ENCODE measurements around the gene AHCYL2. TPM values are rescaled to one million over a fixed set of nuclear protein-coding genes. Genes with fewer than 3 reads are reported as not detected.
A peak's percentile ranks its signal among the peaks of the same experiment; 100 is the strongest.
"Not testable (repeated sequence)": the region's sequence is repeated elsewhere in the genome, so short reads cannot be mapped to it uniquely, and the experiment has no call there.

The AHCYL2 gene
- total and polyA plus RNA-seq, 4 donors: 44.6 to 138 (median 69.0) TPM

GRCh38 chr7:129356176-129356575, 131.3 kb downstream of the AHCYL2 start:
- no peak for DNase-seq (ENCODE audit: low read depth in 4 of 6, low spot score in 6 of 6)
- Histone ChIP-seq H3K27me3 (ENCODE audit: control insufficient read depth, insufficient read depth, low read length) (no peaks in the 10 kb centered on the region), H3K27ac (ENCODE audit: low read depth, low read length) (no peak overlapping the region), H3K4me1 (ENCODE audit: control insufficient read depth, insufficient read depth, low read length) (no peaks in the 10 kb centered on the region), H3K36me3 (ENCODE audit: control insufficient read depth, insufficient read depth, low read length) (peaks cover 3% of the 10 kb centered on the region), H3K4me3 (ENCODE audit: low read depth, low read length) (no peak overlapping the region), H3K9me3 (ENCODE audit: control insufficient read depth, insufficient read depth, low read length) (no peaks in the 10 kb centered on the region)

- no peak overlapping the region for H3K27ac ChIP-seq (ENCODE audit: low read depth, low read length)
- no peaks in the 10 kb centered on the region for H3K9me3 ChIP-seq (ENCODE audit: control insufficient read depth, insufficient read depth, low read length)
- 100% methylated on average over 1 of the region's 2 CpGs for WGBS (ENCODE audit: insufficient coverage)
- H3K27me3 ChIP-seq (ENCODE audit: control insufficient read depth, insufficient read depth, low read length): no peaks in the 10 kb centered on the region
- H3K4me1 ChIP-seq (ENCODE audit: control insufficient read depth, insufficient read depth, low read length): no peaks in the 10 kb centered on the region
- H3K36me3 ChIP-seq (ENCODE audit: control insufficient read depth, insufficient read depth, low read length): no peaks in the 10 kb centered on the region
- H3K4me3 ChIP-seq (ENCODE audit: low read depth, low read length): no peak overlapping the region
- DNase-seq (ENCODE audit: low read depth in 4 of 6, low spot score in 6 of 6): no peak
Observed at GRCh38 chr7:129359176-129359575, 134.3 kb downstream of the AHCYL2 start.

GRCh38 chr7:129359638-129360037, 134.8 kb downstream of the AHCYL2 start:
- Histone ChIP-seq H3K4me1 (ENCODE audit: control insufficient read depth, insufficient read depth, low read length) (no peaks in the 10 kb centered on the region), H3K27ac (ENCODE audit: low read depth, low read length) (no peak overlapping the region)

DNA sequence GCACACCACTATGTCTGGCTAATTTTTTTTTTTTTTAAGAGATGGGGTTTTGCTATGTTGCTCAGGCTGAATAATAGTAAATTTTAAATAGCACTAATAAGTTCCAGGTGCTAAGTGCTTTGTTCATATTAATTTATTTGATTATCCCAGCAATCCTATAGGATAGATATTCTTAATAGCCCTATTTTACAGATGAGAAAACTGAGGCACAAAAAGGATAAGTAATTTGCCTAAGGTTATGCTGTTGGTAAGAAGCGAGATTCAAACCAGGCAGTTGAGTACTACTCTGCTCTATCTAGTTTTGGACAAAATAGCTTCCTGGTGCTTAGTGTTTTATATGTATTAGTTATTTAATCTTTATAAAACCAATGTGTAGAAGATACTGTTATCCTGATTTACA, 136.9 kb downstream of the AHCYL2 start:
- no peaks in the 10 kb centered on the region for H3K4me1 ChIP-seq (ENCODE audit: control insufficient read depth, insufficient read depth, low read length)
- WGBS (ENCODE audit: insufficient coverage): no CpG with 5 or more reads among the region's 1 CpG
- H3K4me3 ChIP-seq (ENCODE audit: low read depth, low read length): no peak overlapping the region
- no peak overlapping the region for H3K27ac ChIP-seq (ENCODE audit: low read depth, low read length)
- DNase-seq (ENCODE audit: low read depth in 4 of 6, low spot score in 6 of 6): no peak
- no peaks in the 10 kb centered on the region for H3K9me3 ChIP-seq (ENCODE audit: control insufficient read depth, insufficient read depth, low read length)
- H3K36me3 ChIP-seq (ENCODE audit: control insufficient read depth, insufficient read depth, low read length): no peaks in the 10 kb centered on the region
- H3K27me3 ChIP-seq (ENCODE audit: control insufficient read depth, insufficient read depth, low read length): no peaks in the 10 kb centered on the region

More at GRCh38 chr7:129359638-129360037, 134.8 kb downstream of the AHCYL2 start:
- Histone ChIP-seq H3K4me3 (ENCODE audit: low read depth, low read length) (no peak overlapping the region), H3K36me3 (ENCODE audit: control insufficient read depth, insufficient read depth, low read length) (no peaks in the 10 kb centered on the region), H3K9me3 (ENCODE audit: control insufficient read depth, insufficient read depth, low read length) (no peaks in the 10 kb centered on the region), H3K27me3 (ENCODE audit: control insufficient read depth, insufficient read depth, low read length) (no peaks in the 10 kb centered on the region)
- WGBS (ENCODE audit: insufficient coverage): no CpG with 5 or more reads among the region's 1 CpG
- no peak for DNase-seq (ENCODE audit: low read depth in 4 of 6, low spot score in 6 of 6)

DNA sequence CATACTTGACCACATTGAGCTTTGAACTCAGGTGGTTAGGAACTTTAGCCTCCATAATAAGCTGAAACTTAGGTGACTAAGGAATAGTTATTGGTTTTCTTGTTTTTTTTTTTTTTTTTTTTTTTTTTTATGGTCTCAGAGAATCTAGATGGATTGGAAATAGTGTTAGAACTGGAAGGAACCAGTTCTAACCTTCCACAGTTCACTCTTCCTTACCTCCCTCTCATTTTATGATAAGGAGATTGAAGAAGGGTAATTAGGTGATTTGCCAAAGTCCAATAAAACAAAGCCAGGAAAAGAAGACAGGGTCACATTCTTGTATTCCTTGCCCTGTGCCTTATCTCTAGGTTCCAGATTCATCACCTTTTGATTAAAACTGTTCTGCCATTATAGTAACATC, 137.7 kb downstream of the AHCYL2 start:
- Histone ChIP-seq H3K27me3 (ENCODE audit: control insufficient read depth, insufficient read depth, low read length) (no peaks in the 10 kb centered on the region), H3K4me1 (ENCODE audit: control insufficient read depth, insufficient read depth, low read length) (peaks cover 1% of the 10 kb centered on the region), H3K36me3 (ENCODE audit: control insufficient read depth, insufficient read depth, low read length) (no peaks in the 10 kb centered on the region), H3K9me3 (ENCODE audit: control insufficient read depth, insufficient read depth, low read length) (no peaks in the 10 kb centered on the region), H3K27ac (ENCODE audit: low read depth, low read length) (no peak overlapping the region), H3K4me3 (ENCODE audit: low read depth, low read length) (no peak overlapping the region)
- DNase-seq (ENCODE audit: low read depth in 4 of 6, low spot score in 6 of 6): no peak

DNA sequence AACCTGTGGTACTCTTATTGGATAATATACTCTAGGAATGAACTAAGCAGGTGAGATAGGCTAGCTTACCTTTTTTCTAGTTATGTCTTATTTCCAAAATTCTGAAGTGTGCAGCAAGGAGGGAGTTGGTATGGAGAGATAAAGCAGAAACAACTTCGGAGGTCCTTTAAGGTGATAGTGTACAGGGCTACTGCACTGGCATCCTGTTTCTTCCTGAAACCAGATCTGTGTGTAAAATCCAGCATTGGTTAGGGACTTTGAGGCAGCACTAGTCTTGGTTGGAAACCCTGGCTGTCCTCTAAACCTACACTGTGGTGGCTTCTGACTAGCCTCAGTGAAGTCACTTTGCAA, 142.5 kb downstream of the AHCYL2 start:
- H3K36me3 ChIP-seq (ENCODE audit: control insufficient read depth, insufficient read depth, low read length): no peaks in the 10 kb centered on the region
- WGBS (ENCODE audit: insufficient coverage): 80% methylated on average over 1 of the region's 1 CpG
- H3K27me3 ChIP-seq (ENCODE audit: control insufficient read depth, insufficient read depth, low read length): no peaks in the 10 kb centered on the region
- DNase-seq (ENCODE audit: low read depth in 4 of 6, low spot score in 6 of 6): no peak
- no peaks in the 10 kb centered on the region for H3K9me3 ChIP-seq (ENCODE audit: control insufficient read depth, insufficient read depth, low read length)
- H3K4me1 ChIP-seq (ENCODE audit: control insufficient read depth, insufficient read depth, low read length): peaks cover 12% of the 10 kb centered on the region
- H3K27ac ChIP-seq (ENCODE audit: low read depth, low read length): peak overlapping the region; percentile 52
- H3K4me3 ChIP-seq (ENCODE audit: low read depth, low read length): no peak overlapping the region

- DNase-seq (ENCODE audit: low read depth in 4 of 6, low spot score in 6 of 6): peak; percentile 67 to 94 (median 74)
- Histone ChIP-seq H3K36me3 (ENCODE audit: control insufficient read depth, insufficient read depth, low read length) (no peaks in the 10 kb centered on the region), H3K4me3 (ENCODE audit: low read depth, low read length) (peak overlapping the region; percentile 4)
Observed at GRCh38 chr7:129367700-129368388, 143.0 kb downstream of the AHCYL2 start.

GRCh38 chr7:129368389-129368986, 143.7 kb downstream of the AHCYL2 start:
- 14% methylated on average over 1 of the region's 7 CpGs for WGBS (ENCODE audit: insufficient coverage)
- Histone ChIP-seq H3K27ac (ENCODE audit: low read depth, low read length) (peak overlapping the region; percentile 47), H3K4me3 (ENCODE audit: low read depth, low read length) (peak overlapping the region; percentile 4), H3K9me3 (ENCODE audit: control insufficient read depth, insufficient read depth, low read length) (no peaks in the 10 kb centered on the region), H3K36me3 (ENCODE audit: control insufficient read depth, insufficient read depth, low read length) (no peaks in the 10 kb centered on the region), H3K27me3 (ENCODE audit: control insufficient read depth, insufficient read depth, low read length) (no peaks in the 10 kb centered on the region), H3K4me1 (ENCODE audit: control insufficient read depth, insufficient read depth, low read length) (peaks cover 12% of the 10 kb centered on the region)
- no peak for DNase-seq (ENCODE audit: low read depth in 4 of 6, low spot score in 6 of 6)

More at GRCh38 chr7:129367700-129368388, 143.0 kb downstream of the AHCYL2 start:
- Histone ChIP-seq H3K27ac (ENCODE audit: low read depth, low read length) (peak overlapping the region; percentile 52), H3K27me3 (ENCODE audit: control insufficient read depth, insufficient read depth, low read length) (no peaks in the 10 kb centered on the region), H3K9me3 (ENCODE audit: control insufficient read depth, insufficient read depth, low read length) (no peaks in the 10 kb centered on the region), H3K4me1 (ENCODE audit: control insufficient read depth, insufficient read depth, low read length) (peaks cover 12% of the 10 kb centered on the region)
- WGBS (ENCODE audit: insufficient coverage): 7% methylated on average over 8 of the region's 11 CpGs

GRCh38 chr7:129369447-129369846, 144.6 kb downstream of the AHCYL2 start:
- DNase-seq (ENCODE audit: low read depth in 4 of 6, low spot score in 6 of 6); H3K36me3 ChIP-seq (ENCODE audit: control insufficient read depth, insufficient read depth, low read length); H3K27ac ChIP-seq (ENCODE audit: low read depth, low read length); H3K27me3 ChIP-seq (ENCODE audit: control insufficient read depth, insufficient read depth, low read length); H3K9me3 ChIP-seq (ENCODE audit: control insufficient read depth, insufficient read depth, low read length); H3K4me3 ChIP-seq (ENCODE audit: low read depth, low read length): not testable (repeated sequence)
- H3K4me1 ChIP-seq (ENCODE audit: control insufficient read depth, insufficient read depth, low read length): peaks cover 12% of the 10 kb centered on the region
- WGBS (ENCODE audit: insufficient coverage): 95% methylated on average over 4 of the region's 7 CpGs

DNA sequence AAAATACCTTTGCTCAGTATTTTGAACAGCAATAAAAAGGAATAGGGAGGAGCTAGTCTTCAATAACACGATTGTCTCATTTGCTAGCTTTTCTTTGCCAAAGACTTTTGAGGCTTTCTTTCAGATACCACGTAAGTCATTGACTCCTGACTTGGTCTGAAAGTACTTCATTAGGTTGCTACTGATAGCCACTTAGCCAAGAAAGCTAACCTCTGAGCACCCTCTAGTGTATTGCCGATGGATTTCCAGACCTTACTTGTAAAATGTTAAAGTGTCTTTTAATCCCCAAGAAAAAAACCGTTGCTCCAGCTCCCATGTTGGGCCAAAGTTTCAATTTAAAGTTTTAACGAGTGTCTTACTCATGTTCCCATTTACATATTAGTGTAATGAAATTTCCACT, 146.0 kb downstream of the AHCYL2 start:
- Histone ChIP-seq H3K27ac (ENCODE audit: low read depth, low read length) (no peak overlapping the region), H3K9me3 (ENCODE audit: control insufficient read depth, insufficient read depth, low read length) (no peaks in the 10 kb centered on the region), H3K4me3 (ENCODE audit: low read depth, low read length) (no peak overlapping the region), H3K36me3 (ENCODE audit: control insufficient read depth, insufficient read depth, low read length) (no peaks in the 10 kb centered on the region), H3K27me3 (ENCODE audit: control insufficient read depth, insufficient read depth, low read length) (no peaks in the 10 kb centered on the region), H3K4me1 (ENCODE audit: control insufficient read depth, insufficient read depth, low read length) (peaks cover 16% of the 10 kb centered on the region)
- peak in 2 of 6 donors; percentile 6 to 26 for DNase-seq (ENCODE audit: low read depth in 4 of 6, low spot score in 6 of 6)
- WGBS (ENCODE audit: insufficient coverage): 60% methylated on average over 1 of the region's 5 CpGs
